B cell (primary cell): ENCODE data around the gene LAGE3.

ENCODE experiments used
- CTCF ChIP-seq: fragments of 200-600 bp; IDR thresholded peaks from one replicate; pipeline ENCODE4 v1.8.0; 2022; ENCODE audit warnings: antibody characterized with exemption, mild to moderate bottlenecking
- EZH2 ChIP-seq: IDR thresholded peaks from 2 replicates; pipeline ENCODE4 v1.6.1; 2012; ENCODE audit warnings: borderline replicate concordance, low read depth, mild to moderate bottlenecking, moderate library complexity, low read length; ENCODE audit not compliant: insufficient read depth, poor library complexity, severe bottlenecking

GRCh38 chrX:154478728-154479622 lies at the start of gene LAGE3:
- TF ChIP-seq CTCF (no peak), EZH2 (no peak)
